HCT116 (cell line): ENCODE measurements around the gene RPL10.

Experiments
- EZH2 ChIP-seq: fragments of 200-600 bp; sonication (generic); IDR thresholded peaks from 2 replicates; pipeline ENCODE4 v1.6.1; 2017; ENCODE audit warnings: antibody characterized with exemption, mixed run types
- EZH2phosphoT487 ChIP-seq: fragments of 200-600 bp; IDR thresholded peaks from 2 replicates; pipeline ENCODE4 v1.6.1; 2018; ENCODE audit warnings: antibody characterized with exemption, borderline replicate concordance
- POLR2AphosphoS5 ChIP-seq: IDR thresholded peaks from 2 replicates; pipeline ENCODE4 v1.6.1; 2011; ENCODE audit warnings: mild to moderate bottlenecking, low read depth, low read length, moderate library complexity
- SIN3A ChIP-seq: IDR thresholded peaks from 2 replicates; pipeline ENCODE4 v1.6.1; 2012; ENCODE audit warnings: low read depth
- ZNF274 ChIP-seq: fragments of 200-500 bp; sonication (Bioruptor generic); IDR thresholded peaks from 2 replicates; pipeline ENCODE4 v1.6.1; 2014; ENCODE audit warnings: mild to moderate bottlenecking, low read depth, low read length, inconsistent platforms
- TF ChIP-seq, protein P1 (sequence below): IDR thresholded peaks from 2 replicates; pipeline ENCODE4 v1.6.1; 2012; ENCODE audit warnings: low read depth
- TF ChIP-seq, protein P2 (sequence below): IDR thresholded peaks from 2 replicates; pipeline ENCODE4 v1.6.1; 2012
- TF ChIP-seq, protein P3 (sequence below), 3 experiments: fragments of 200-600 bp in 1 of 3; sonication (generic) in 1 of 3; IDR thresholded peaks in 2 of 3; conservative IDR thresholded peaks in 1 of 3; 2 replicates each; pipeline ENCODE4 v1.5.1; 2012 to 2017; ENCODE audit warnings: low read depth in 2 of 3, low read length in 2 of 3, antibody characterized with exemption in 1 of 3, borderline replicate concordance in 1 of 3, control low read depth in 1 of 3, mild to moderate bottlenecking in 1 of 3, mixed read lengths in 1 of 3, mixed run types in 1 of 3, moderate library complexity in 1 of 3; ENCODE audit not compliant: insufficient read depth in 1 of 3

DNA sequence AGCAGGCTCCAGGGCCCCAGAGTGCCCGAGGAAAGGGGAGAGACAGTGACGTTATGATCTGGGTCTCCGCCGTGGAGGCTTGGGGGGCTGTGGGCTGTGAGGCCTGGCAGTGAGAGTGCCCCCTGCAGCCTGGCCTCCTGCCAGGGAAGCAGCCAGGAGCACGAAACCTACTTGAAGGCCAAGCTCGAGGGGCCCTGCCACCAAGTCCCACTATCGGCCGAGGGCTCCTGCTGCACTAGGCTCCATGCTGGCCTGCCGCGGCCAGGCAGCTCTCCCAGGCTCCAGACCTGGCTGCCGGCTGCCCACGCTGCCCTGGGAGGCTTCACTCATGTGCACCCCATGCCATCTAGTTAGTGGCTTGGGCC lies 42.4 kb upstream of the RPL10 start:
- TF ChIP-seq, protein P1, sequence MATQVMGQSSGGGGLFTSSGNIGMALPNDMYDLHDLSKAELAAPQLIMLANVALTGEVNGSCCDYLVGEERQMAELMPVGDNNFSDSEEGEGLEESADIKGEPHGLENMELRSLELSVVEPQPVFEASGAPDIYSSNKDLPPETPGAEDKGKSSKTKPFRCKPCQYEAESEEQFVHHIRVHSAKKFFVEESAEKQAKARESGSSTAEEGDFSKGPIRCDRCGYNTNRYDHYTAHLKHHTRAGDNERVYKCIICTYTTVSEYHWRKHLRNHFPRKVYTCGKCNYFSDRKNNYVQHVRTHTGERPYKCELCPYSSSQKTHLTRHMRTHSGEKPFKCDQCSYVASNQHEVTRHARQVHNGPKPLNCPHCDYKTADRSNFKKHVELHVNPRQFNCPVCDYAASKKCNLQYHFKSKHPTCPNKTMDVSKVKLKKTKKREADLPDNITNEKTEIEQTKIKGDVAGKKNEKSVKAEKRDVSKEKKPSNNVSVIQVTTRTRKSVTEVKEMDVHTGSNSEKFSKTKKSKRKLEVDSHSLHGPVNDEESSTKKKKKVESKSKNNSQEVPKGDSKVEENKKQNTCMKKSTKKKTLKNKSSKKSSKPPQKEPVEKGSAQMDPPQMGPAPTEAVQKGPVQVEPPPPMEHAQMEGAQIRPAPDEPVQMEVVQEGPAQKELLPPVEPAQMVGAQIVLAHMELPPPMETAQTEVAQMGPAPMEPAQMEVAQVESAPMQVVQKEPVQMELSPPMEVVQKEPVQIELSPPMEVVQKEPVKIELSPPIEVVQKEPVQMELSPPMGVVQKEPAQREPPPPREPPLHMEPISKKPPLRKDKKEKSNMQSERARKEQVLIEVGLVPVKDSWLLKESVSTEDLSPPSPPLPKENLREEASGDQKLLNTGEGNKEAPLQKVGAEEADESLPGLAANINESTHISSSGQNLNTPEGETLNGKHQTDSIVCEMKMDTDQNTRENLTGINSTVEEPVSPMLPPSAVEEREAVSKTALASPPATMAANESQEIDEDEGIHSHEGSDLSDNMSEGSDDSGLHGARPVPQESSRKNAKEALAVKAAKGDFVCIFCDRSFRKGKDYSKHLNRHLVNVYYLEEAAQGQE, result no peak
- TF ChIP-seq, protein P2, sequence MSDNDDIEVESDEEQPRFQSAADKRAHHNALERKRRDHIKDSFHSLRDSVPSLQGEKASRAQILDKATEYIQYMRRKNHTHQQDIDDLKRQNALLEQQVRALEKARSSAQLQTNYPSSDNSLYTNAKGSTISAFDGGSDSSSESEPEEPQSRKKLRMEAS, result no peak
- TF ChIP-seq POLR2AphosphoS5, result no peak
- TF ChIP-seq EZH2, result no peak
- no peak for TF ChIP-seq SIN3A
- TF ChIP-seq, protein P3, sequence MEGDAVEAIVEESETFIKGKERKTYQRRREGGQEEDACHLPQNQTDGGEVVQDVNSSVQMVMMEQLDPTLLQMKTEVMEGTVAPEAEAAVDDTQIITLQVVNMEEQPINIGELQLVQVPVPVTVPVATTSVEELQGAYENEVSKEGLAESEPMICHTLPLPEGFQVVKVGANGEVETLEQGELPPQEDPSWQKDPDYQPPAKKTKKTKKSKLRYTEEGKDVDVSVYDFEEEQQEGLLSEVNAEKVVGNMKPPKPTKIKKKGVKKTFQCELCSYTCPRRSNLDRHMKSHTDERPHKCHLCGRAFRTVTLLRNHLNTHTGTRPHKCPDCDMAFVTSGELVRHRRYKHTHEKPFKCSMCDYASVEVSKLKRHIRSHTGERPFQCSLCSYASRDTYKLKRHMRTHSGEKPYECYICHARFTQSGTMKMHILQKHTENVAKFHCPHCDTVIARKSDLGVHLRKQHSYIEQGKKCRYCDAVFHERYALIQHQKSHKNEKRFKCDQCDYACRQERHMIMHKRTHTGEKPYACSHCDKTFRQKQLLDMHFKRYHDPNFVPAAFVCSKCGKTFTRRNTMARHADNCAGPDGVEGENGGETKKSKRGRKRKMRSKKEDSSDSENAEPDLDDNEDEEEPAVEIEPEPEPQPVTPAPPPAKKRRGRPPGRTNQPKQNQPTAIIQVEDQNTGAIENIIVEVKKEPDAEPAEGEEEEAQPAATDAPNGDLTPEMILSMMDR (IDR thresholded peaks at IDR 0.05 in 2 of 3, conservative IDR thresholded peaks at IDR 0.05 in 1 of 3; ENCODE audit: borderline replicate concordance in 1 of 3, insufficient read depth in 1 of 3, low read depth in 2 of 3, low read length in 2 of 3), result no peak
- TF ChIP-seq EZH2phosphoT487, result no peak
- no peak for TF ChIP-seq ZNF274
